Central memory CD8-positive, alpha-beta T cell (primary cell): ENCODE measurements around the gene RNU1-4.
"Not testable (repeated sequence)": the region's sequence is repeated elsewhere in the genome, so short reads cannot be mapped to it uniquely, and the experiment has no call there.

Experiments
- ATAC-seq: fragments of 150-1000 bp; cut with Tn5 transposase; replicated peaks from 2 replicates; pipeline ENCODE4 v1.10.0; 2022; ENCODE audit warnings: mild to moderate bottlenecking, moderate FRiP score, moderate number of reproducible peaks; ENCODE audit not compliant: poor library complexity, severe bottlenecking; ENCODE audit errors: extremely low read depth
- DNase-seq, 2 donors: peaks; one replicate each; pipeline ENCODE4 v3.0.0; 2021; ENCODE audit warnings: low spot score in 2 of 2
- H3K27ac Mint-ChIP-seq: one replicate; pipeline ENCODE4 v1.8.0; 2022; ENCODE audit warnings: low read depth, mild to moderate bottlenecking, moderate library complexity, mixed read lengths
- H3K27me3 Mint-ChIP-seq: one replicate; pipeline ENCODE4 v1.8.0; 2022; ENCODE audit warnings: mixed read lengths
- H3K36me3 Mint-ChIP-seq: one replicate; pipeline ENCODE4 v1.8.0; 2022; ENCODE audit warnings: mild to moderate bottlenecking, moderate library complexity, mixed read lengths; ENCODE audit not compliant: insufficient read depth
- H3K4me1 Mint-ChIP-seq: one replicate; pipeline ENCODE4 v1.8.0; 2022; ENCODE audit warnings: mixed read lengths
- H3K4me3 Mint-ChIP-seq: one replicate; pipeline ENCODE4 v1.8.0; 2022; ENCODE audit warnings: mild to moderate bottlenecking, moderate library complexity, mixed read lengths
- H3K9me3 Mint-ChIP-seq: one replicate; pipeline ENCODE4 v1.8.0; 2022; ENCODE audit warnings: mixed read lengths

Gene RNU1-4

GRCh38 chr1:16772275-16773204 lies 32.2 kb downstream of the RNU1-4 start:
- H3K9me3 Mint-ChIP-seq, DNase-seq, ATAC-seq, H3K4me1 Mint-ChIP-seq, H3K27ac Mint-ChIP-seq, H3K4me3 Mint-ChIP-seq, H3K36me3 Mint-ChIP-seq: not testable (repeated sequence)
- peaks cover 15% of the 10 kb centered on the region for H3K27me3 Mint-ChIP-seq

GRCh38 chr1:16773205-16773596 lies 32.9 kb downstream of the RNU1-4 start:
- H3K4me3 Mint-ChIP-seq, H3K9me3 Mint-ChIP-seq, H3K4me1 Mint-ChIP-seq, H3K27ac Mint-ChIP-seq, DNase-seq, H3K36me3 Mint-ChIP-seq, ATAC-seq: not testable (repeated sequence)
- H3K27me3 Mint-ChIP-seq: peaks cover 22% of the 10 kb centered on the region

GRCh38 chr1:16773723-16774122 lies 33.4 kb downstream of the RNU1-4 start:
- DNase-seq, ATAC-seq, H3K27ac Mint-ChIP-seq, H3K9me3 Mint-ChIP-seq, H3K4me3 Mint-ChIP-seq, H3K4me1 Mint-ChIP-seq, H3K36me3 Mint-ChIP-seq: not testable (repeated sequence)
- H3K27me3 Mint-ChIP-seq: peaks cover 23% of the 10 kb centered on the region

GRCh38 chr1:16774773-16775172 lies 34.5 kb downstream of the RNU1-4 start:
- not testable (repeated sequence) for H3K4me3 Mint-ChIP-seq, H3K4me1 Mint-ChIP-seq, H3K27ac Mint-ChIP-seq, ATAC-seq, H3K9me3 Mint-ChIP-seq, H3K36me3 Mint-ChIP-seq, DNase-seq
- H3K27me3 Mint-ChIP-seq: peaks cover 24% of the 10 kb centered on the region

- H3K4me3 Mint-ChIP-seq, ATAC-seq, H3K27ac Mint-ChIP-seq, DNase-seq, H3K4me1 Mint-ChIP-seq, H3K36me3 Mint-ChIP-seq, H3K9me3 Mint-ChIP-seq: not testable (repeated sequence)
- peaks cover 29% of the 10 kb centered on the region for H3K27me3 Mint-ChIP-seq
These were observed 35.0 kb downstream of the RNU1-4 start for GRCh38 chr1:16775290-16775689.

- ATAC-seq, DNase-seq, H3K27ac Mint-ChIP-seq, H3K4me1 Mint-ChIP-seq, H3K9me3 Mint-ChIP-seq, H3K36me3 Mint-ChIP-seq, H3K4me3 Mint-ChIP-seq: not testable (repeated sequence)
- H3K27me3 Mint-ChIP-seq: peaks cover 33% of the 10 kb centered on the region
These were observed 35.9 kb downstream of the RNU1-4 start for GRCh38 chr1:16776248-16776647.

GRCh38 chr1:16776835-16777234 lies 36.5 kb downstream of the RNU1-4 start:
- not testable (repeated sequence) for ATAC-seq, H3K4me1 Mint-ChIP-seq, H3K27ac Mint-ChIP-seq, H3K36me3 Mint-ChIP-seq, DNase-seq, H3K4me3 Mint-ChIP-seq, H3K9me3 Mint-ChIP-seq
- peaks cover 33% of the 10 kb centered on the region for H3K27me3 Mint-ChIP-seq

- not testable (repeated sequence) for H3K36me3 Mint-ChIP-seq
These were observed 37.5 kb downstream of the RNU1-4 start for GRCh38 chr1:16777821-16778220.

GRCh38 chr1:16779525-16779924 lies 39.2 kb downstream of the RNU1-4 start:
- H3K36me3 Mint-ChIP-seq, H3K27ac Mint-ChIP-seq, DNase-seq, H3K4me3 Mint-ChIP-seq, H3K9me3 Mint-ChIP-seq, H3K4me1 Mint-ChIP-seq, ATAC-seq: not testable (repeated sequence)
- peaks cover 27% of the 10 kb centered on the region for H3K27me3 Mint-ChIP-seq

More at GRCh38 chr1:16777821-16778220, 37.5 kb downstream of the RNU1-4 start:
- H3K4me3 Mint-ChIP-seq, DNase-seq, H3K4me1 Mint-ChIP-seq, H3K27ac Mint-ChIP-seq, ATAC-seq, H3K9me3 Mint-ChIP-seq: not testable (repeated sequence)
- peaks cover 33% of the 10 kb centered on the region for H3K27me3 Mint-ChIP-seq

- H3K27me3 Mint-ChIP-seq: peaks cover 27% of the 10 kb centered on the region
- not testable (repeated sequence) for H3K27ac Mint-ChIP-seq, H3K4me3 Mint-ChIP-seq, H3K9me3 Mint-ChIP-seq, H3K36me3 Mint-ChIP-seq, ATAC-seq, DNase-seq, H3K4me1 Mint-ChIP-seq
These were observed 40.7 kb downstream of the RNU1-4 start for GRCh38 chr1:16781033-16781432.

- H3K4me3 Mint-ChIP-seq, H3K4me1 Mint-ChIP-seq, H3K9me3 Mint-ChIP-seq, DNase-seq, ATAC-seq, H3K36me3 Mint-ChIP-seq, H3K27ac Mint-ChIP-seq: not testable (repeated sequence)
- H3K27me3 Mint-ChIP-seq: peaks cover 27% of the 10 kb centered on the region
These were observed 41.3 kb downstream of the RNU1-4 start for GRCh38 chr1:16781625-16782024.

GRCh38 chr1:16784955-16785354 lies 44.6 kb downstream of the RNU1-4 start:
- H3K27ac Mint-ChIP-seq, H3K4me1 Mint-ChIP-seq, H3K27me3 Mint-ChIP-seq, ATAC-seq, H3K36me3 Mint-ChIP-seq, DNase-seq, H3K4me3 Mint-ChIP-seq, H3K9me3 Mint-ChIP-seq: not testable (repeated sequence)

GRCh38 chr1:16786362-16786761 lies 46.0 kb downstream of the RNU1-4 start:
- not testable (repeated sequence) for H3K4me3 Mint-ChIP-seq, ATAC-seq, H3K9me3 Mint-ChIP-seq, H3K27ac Mint-ChIP-seq, DNase-seq, H3K36me3 Mint-ChIP-seq, H3K27me3 Mint-ChIP-seq, H3K4me1 Mint-ChIP-seq
